A549 (cell line): Measurements from ENCODE around the gene TMEM232. TPM values are rescaled to one million over a fixed set of nuclear protein-coding genes. Genes with fewer than 3 reads are reported as not detected.

ENCODE experiments used
- ATAC-seq, 2 experiments: fragments of 200-7000 bp in 1 of 2; fragments of >200 bp in 1 of 2; cut with Nextera tagmentation in 1 of 2; cut with Tn5 transposase in 1 of 2; 3 replicates each; pipeline versions ENCODE4 v1.8.0 to v1.9.1; 2018 to 2020; ENCODE audit warnings: mild to moderate bottlenecking in 1 of 2, moderate library complexity in 1 of 2
- CTCF ChIA-PET: fragments of 300-600 bp; sonication (Branson Sonifier 250); formaldehyde crosslinking; extraction: SDS; loops from one replicate; lab custom pipeline; 2021; ENCODE audit warnings: antibody characterized with exemption, inconsistent platforms; lab: Yijun Ruan, JAX
- POLR2A ChIA-PET: fragments of 350-600 bp; formaldehyde crosslinking; extraction: SDS; loops from one replicate; lab custom pipeline; 2021; ENCODE audit warnings: antibody characterized with exemption, inconsistent platforms; lab: Yijun Ruan, JAX
- DNase-seq, 2 experiments: peaks; one replicate each; pipeline versions ENCODE4 v3.0.0 to v3.0.0-alpha.2; 2011 to 2016; ENCODE audit warnings: low read depth in 1 of 2, low spot score in 1 of 2
- FAIRE-seq: peaks from 2 replicates; lab custom pipeline; 2011; peaks lifted over from hg19 to GRCh38; lab: Jason Lieb, UNC
- H3K27ac ChIP-seq, 2 experiments: fragments of >200 bp; sonication (Bioruptor Twin); formaldehyde crosslinking; 3 replicates each; pipeline ENCODE4 v1.5.1; 2016 to 2017
- H3K4me1 ChIP-seq: fragments of >200 bp; sonication (Bioruptor Twin); formaldehyde crosslinking; 3 replicates; pipeline ENCODE4 v1.6.1; 2016
- H3K4me2 ChIP-seq: fragments of >200 bp; sonication (Bioruptor Twin); formaldehyde crosslinking; 3 replicates; pipeline ENCODE4 v1.6.1; 2016
- H3K4me3 ChIP-seq: fragments of >200 bp; sonication (Bioruptor Twin); formaldehyde crosslinking; 3 replicates; pipeline ENCODE4 v1.5.1; 2016
- H3K9me3 ChIP-seq: fragments of >200 bp; sonication (Bioruptor Twin); formaldehyde crosslinking; 3 replicates; pipeline ENCODE4 v1.6.1; 2016
- CEBPB ChIP-seq, 2 experiments: fragments of >200 bp in 1 of 2; sonication (Bioruptor Twin) in 1 of 2; formaldehyde crosslinking in 1 of 2; IDR thresholded peaks; 2 replicates each; pipeline ENCODE4 v1.6.1; 2012 to 2016
- CHD2 ChIP-seq: fragments of 150-350 bp; IDR thresholded peaks from 2 replicates; pipeline ENCODE4 v1.6.1; 2014; ENCODE audit warnings: low read length; ENCODE audit not compliant: partially characterized antibody
- E2F6 ChIP-seq: IDR thresholded peaks from 2 replicates; pipeline ENCODE4 v1.6.1; 2012; ENCODE audit warnings: low read depth, borderline replicate concordance
- EHMT2 ChIP-seq: fragments of 200-600 bp; sonication (generic); IDR thresholded peaks from 2 replicates; pipeline ENCODE4 v1.6.1; 2016; ENCODE audit warnings: antibody characterized with exemption, low read depth, mild to moderate bottlenecking, moderate library complexity
- FOSL2 ChIP-seq, 2 experiments: fragments of 450-650 bp in 1 of 2; fragments of >200 bp in 1 of 2; sonication (Bioruptor Twin) in 1 of 2; formaldehyde crosslinking; IDR thresholded peaks; 2 replicates each; pipeline versions ENCODE4 v1.5.0 to v1.6.1; 2016 to 2020; ENCODE audit warnings: mild to moderate bottlenecking in 1 of 2, moderate library complexity in 1 of 2
- FOXS1 ChIP-seq: fragments of 250-450 bp; sonication (Bioruptor Pico); IDR thresholded peaks from 2 replicates; pipeline ENCODE4 v1.5.0; 2020; ENCODE audit warnings: mild to moderate bottlenecking, moderate library complexity
- GATA3 ChIP-seq: IDR thresholded peaks from 2 replicates; pipeline ENCODE4 v1.6.1; 2012; ENCODE audit warnings: borderline replicate concordance
- HDAC2 ChIP-seq: fragments of 200-600 bp; sonication (generic); IDR thresholded peaks from 2 replicates; pipeline ENCODE4 v1.6.1; 2016
- HEYL ChIP-seq: fragments of 250-450 bp; sonication (Bioruptor Pico); IDR thresholded peaks from 2 replicates; pipeline ENCODE4 v1.8.0; 2021; ENCODE audit warnings: mild to moderate bottlenecking, moderate library complexity
- HMGXB4 ChIP-seq: fragments of 250-450 bp; sonication (Bioruptor Pico); IDR thresholded peaks from 2 replicates; pipeline ENCODE4 v1.5.0; 2021; ENCODE audit warnings: mild to moderate bottlenecking, moderate library complexity, borderline replicate concordance
- HOXB13 ChIP-seq: fragments of 250-450 bp; sonication (Bioruptor Pico); IDR thresholded peaks from 2 replicates; pipeline ENCODE4 v1.5.0; 2020; ENCODE audit warnings: low read depth, mild to moderate bottlenecking, moderate library complexity
- MAZ ChIP-seq: fragments of 150-350 bp; IDR thresholded peaks from 2 replicates; pipeline ENCODE4 v1.6.1; 2014; ENCODE audit warnings: antibody characterized with exemption, low read depth, low read length, borderline replicate concordance
- NFE2L2 ChIP-seq: fragments of 150-350 bp; conservative IDR thresholded peaks from 2 replicates; pipeline ENCODE4 v1.6.1; 2014; ENCODE audit warnings: low read length
- NR3C1 ChIP-seq: fragments of >200 bp; sonication (Bioruptor Twin); formaldehyde crosslinking; IDR thresholded peaks from 3 replicates; pipeline ENCODE4 v1.6.1; 2017
- POLR2AphosphoS2 ChIP-seq: conservative IDR thresholded peaks from 2 replicates; pipeline ENCODE4 v1.6.1; 2012; ENCODE audit warnings: low read length, improper control_type of control experiment, inconsistent platforms
- RARB ChIP-seq: fragments of 250-450 bp; sonication (Bioruptor Pico); IDR thresholded peaks from 2 replicates; pipeline ENCODE4 v1.8.0; 2021; ENCODE audit warnings: mild to moderate bottlenecking, moderate library complexity
- RCOR1 ChIP-seq: fragments of 150-350 bp; IDR thresholded peaks from 2 replicates; pipeline ENCODE4 v1.6.1; 2014; ENCODE audit warnings: antibody characterized with exemption, low read length, low read depth
- REST ChIP-seq: fragments of 200-600 bp; sonication (generic); IDR thresholded peaks from 2 replicates; pipeline ENCODE4 v1.6.1; 2016; ENCODE audit warnings: antibody characterized with exemption, mild to moderate bottlenecking, moderate library complexity
- RFX5 ChIP-seq: fragments of 450-650 bp; IDR thresholded peaks from 2 replicates; pipeline ENCODE4 v1.7.1; 2014; ENCODE audit warnings: antibody characterized with exemption, mild to moderate bottlenecking, moderate library complexity
- TFCP2L1 ChIP-seq: fragments of 250-450 bp; sonication (Bioruptor Pico); IDR thresholded peaks from 2 replicates; pipeline ENCODE4 v1.5.0; 2021; ENCODE audit warnings: mild to moderate bottlenecking
- USF2 ChIP-seq: fragments of 450-650 bp; IDR thresholded peaks from 2 replicates; pipeline ENCODE4 v1.6.1; 2014; ENCODE audit warnings: antibody characterized with exemption
- WGBS: methylation state at CpG from one replicate; pipeline ENCODE4 v1.1.6; 2017; ENCODE audit errors: missing lambda C conversion rate; 5-methylcytosine and 5-hydroxymethylcytosine counted together
- polyA plus RNA-seq, 4 experiments: library from polyadenylated mRNA; depleted of rRNA in 3 of 4; stranded (reverse); fragments of >200 nt; fragmentation: RNase III in 1 of 4; extraction: RNeasy Plus Mini Kit Qiagen cat#74134 plus additional on column Dnase treatment in 1 of 4; gene quantifications; 2 replicates in 3 of 4; 3 replicates in 1 of 4; pipeline ENCODE4 v1.2.3, GENCODE V29; 2011 to 2017
- TF ChIP-seq, protein P1 (sequence below): fragments of >200 bp; sonication (Bioruptor Twin); formaldehyde crosslinking; IDR thresholded peaks from 3 replicates; pipeline ENCODE4 v1.6.1; 2016

The TMEM232 gene
- polyA plus RNA-seq, 2 of the 4 experiments (the other 2 are of a cell fraction): 0.12 to 0.39 TPM

- TF ChIP-seq USF2 (no peak), CEBPB (IDR thresholded peaks at IDR 0.05) (no peak)
Observed at GRCh38 chr5:110431603-110432002, 294.9 kb downstream of the TMEM232 start (continued).

- ChIA-PET CTCF (no interaction called here), POLR2A (no interaction called here)
- Histone ChIP-seq H3K27ac (no peak overlapping the region), H3K4me2 (no peak overlapping the region), H3K4me1 (no peaks in the 10 kb centered on the region), H3K4me3 (no peak overlapping the region), H3K9me3 (no peaks in the 10 kb centered on the region)
- WGBS: 5% methylated on average over 2 of the region's 2 CpGs
- ATAC-seq (no peak), DNase-seq (no peak), FAIRE-seq (no peak)
- TF ChIP-seq RFX5 (no peak), RCOR1 (no peak), GATA3 (no peak), RARB (CRISPR knock-in tag) (no peak), CHD2 (no peak), FOXS1 (CRISPR knock-in tag) (no peak), EHMT2 (no peak), E2F6 (no peak), HDAC2 (no peak), POLR2AphosphoS2 (no peak), NR3C1 (no peak), NFE2L2 (no peak), TFCP2L1 (no peak)
- TF ChIP-seq, protein P1, sequence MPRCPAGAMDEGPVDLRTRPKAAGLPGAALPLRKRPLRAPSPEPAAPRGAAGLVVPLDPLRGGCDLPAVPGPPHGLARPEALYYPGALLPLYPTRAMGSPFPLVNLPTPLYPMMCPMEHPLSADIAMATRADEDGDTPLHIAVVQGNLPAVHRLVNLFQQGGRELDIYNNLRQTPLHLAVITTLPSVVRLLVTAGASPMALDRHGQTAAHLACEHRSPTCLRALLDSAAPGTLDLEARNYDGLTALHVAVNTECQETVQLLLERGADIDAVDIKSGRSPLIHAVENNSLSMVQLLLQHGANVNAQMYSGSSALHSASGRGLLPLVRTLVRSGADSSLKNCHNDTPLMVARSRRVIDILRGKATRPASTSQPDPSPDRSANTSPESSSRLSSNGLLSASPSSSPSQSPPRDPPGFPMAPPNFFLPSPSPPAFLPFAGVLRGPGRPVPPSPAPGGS: no peak
Observed at GRCh38 chr5:110414360-110414759, 312.1 kb downstream of the TMEM232 start.

DNA sequence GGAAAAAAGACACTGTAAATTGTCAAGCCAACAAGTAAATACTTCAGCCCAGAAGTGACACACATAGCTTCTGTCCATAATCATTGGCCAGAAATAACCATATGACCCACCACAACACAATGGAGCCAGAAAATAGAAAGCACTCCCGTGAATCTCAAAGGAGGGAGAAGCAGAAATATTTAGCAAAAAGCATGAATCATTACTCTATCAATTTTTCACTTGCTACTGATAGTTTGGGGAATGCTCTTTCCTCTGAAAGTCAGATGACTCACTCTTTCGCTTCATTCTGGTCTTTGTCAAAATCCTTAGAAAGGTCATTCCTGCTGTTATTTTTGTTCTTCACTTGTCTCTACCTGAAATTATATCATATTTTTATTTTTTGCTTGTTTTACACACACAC, 312.6 kb downstream of the TMEM232 start:
- H3K4me3 ChIP-seq: no peak overlapping the region
- ATAC-seq (no peak), DNase-seq (no peak), FAIRE-seq (no peak)
- ChIA-PET POLR2A (no interaction called here), CTCF (no interaction called here)
- H3K9me3 ChIP-seq: no peaks in the 10 kb centered on the region
- whole genome bisulfite sequencing: 1% methylated on average over 2 of the region's 2 CpGs
- no peak overlapping the region for H3K27ac ChIP-seq
- no peaks in the 10 kb centered on the region for H3K4me1 ChIP-seq
- TF ChIP-seq HDAC2 (no peak), FOSL2 (IDR thresholded peaks at IDR 0.05) (no peak), FOSL2 (CRISPR knock-in tag; IDR thresholded peaks at IDR 0.05) (no peak)
- H3K4me2 ChIP-seq: no peak overlapping the region

DNA sequence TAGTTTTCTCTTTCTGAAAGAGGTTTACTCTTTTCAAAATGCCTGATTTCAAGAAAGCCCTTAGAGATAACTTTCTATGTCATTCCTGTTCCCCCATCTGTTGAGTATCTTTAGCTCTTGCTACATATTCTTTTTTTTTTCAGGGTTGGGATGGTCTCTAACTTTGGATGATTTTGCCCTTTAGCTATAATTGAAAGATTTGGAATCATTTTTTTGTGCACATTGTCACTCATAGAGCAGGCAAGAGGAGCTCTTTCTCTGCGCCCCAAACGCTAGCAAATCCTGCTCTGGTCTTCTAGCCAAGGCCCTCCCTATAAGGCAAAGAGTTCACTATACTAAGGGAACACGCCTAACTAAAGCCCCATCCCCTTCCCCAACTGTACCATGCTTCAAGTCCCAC, 316.9 kb downstream of the TMEM232 start:
- H3K9me3 ChIP-seq: no peaks in the 10 kb centered on the region
- H3K4me3 ChIP-seq: no peak overlapping the region
- no peak for FAIRE-seq
- TF ChIP-seq HOXB13 (CRISPR knock-in tag) (no peak), REST (no peak), RFX5 (no peak), HMGXB4 (CRISPR knock-in tag) (no peak), HEYL (no peak), MAZ (no peak)
- no peak for DNase-seq
- CTCF ChIA-PET: interaction anchor here (1.1 kb wide), 1 partner anchor 49 kb away, joined by 3 read pairs; no protein-coding TSS in a partner anchor
- no peak overlapping the region for H3K27ac ChIP-seq
- no peak for ATAC-seq
- H3K4me2 ChIP-seq: no peak overlapping the region
- H3K4me1 ChIP-seq: no peaks in the 10 kb centered on the region
- 3% methylated on average over 3 of the region's 3 CpGs for WGBS
- POLR2A ChIA-PET: no interaction called here
